Dendritic cell treated with granulocyte-macrophage colony-stimulating factor and Interleukin-4, amounts not matched to agents 40 ng/mL and 50 ng/mL, for 4 days (primary cell): Measurements from ENCODE around the gene CCDC171.
"Not testable (repeated sequence)": the region's sequence is repeated elsewhere in the genome, so short reads cannot be mapped to it uniquely, and the experiment has no call there.

Experiments used
- H3K27ac Mint-ChIP-seq: one replicate; pipeline ENCODE4 v1.8.0; 2022; ENCODE audit warnings: mild to moderate bottlenecking, mixed read lengths
- H3K27me3 Mint-ChIP-seq: one replicate; pipeline ENCODE4 v1.8.0; 2022; ENCODE audit warnings: mild to moderate bottlenecking, mixed read lengths
- H3K36me3 Mint-ChIP-seq: one replicate; pipeline ENCODE4 v1.8.0; 2022; ENCODE audit warnings: low read depth, mixed read lengths
- H3K4me1 Mint-ChIP-seq: one replicate; pipeline ENCODE4 v1.8.0; 2022; ENCODE audit warnings: low read depth, mixed read lengths
- H3K4me3 Mint-ChIP-seq: one replicate; pipeline ENCODE4 v1.8.0; 2022; ENCODE audit warnings: mild to moderate bottlenecking, moderate library complexity, mixed read lengths
- H3K9me3 Mint-ChIP-seq: one replicate; pipeline ENCODE4 v1.8.0; 2022; ENCODE audit warnings: mixed read lengths
- intact Hi-C: fragments of 100-400 bp; cut with micrococcal nuclease; formaldehyde crosslinking; loops from one replicate; pipeline ENCODE4 v1.15.0; 2022

CCDC171 gene

GRCh38 chr9:15693701-15694100, 140.9 kb downstream of the CCDC171 start:
- peaks cover under 1% of the 10 kb centered on the region for H3K9me3 Mint-ChIP-seq
- intact Hi-C loops = no loop called here
- H3K4me3 Mint-ChIP-seq = no peak overlapping the region
- H3K4me1 Mint-ChIP-seq = peaks cover 11% of the 10 kb centered on the region
- H3K27ac Mint-ChIP-seq = no peak overlapping the region
- H3K36me3 Mint-ChIP-seq = no peaks in the 10 kb centered on the region
- no peaks in the 10 kb centered on the region for H3K27me3 Mint-ChIP-seq

DNA sequence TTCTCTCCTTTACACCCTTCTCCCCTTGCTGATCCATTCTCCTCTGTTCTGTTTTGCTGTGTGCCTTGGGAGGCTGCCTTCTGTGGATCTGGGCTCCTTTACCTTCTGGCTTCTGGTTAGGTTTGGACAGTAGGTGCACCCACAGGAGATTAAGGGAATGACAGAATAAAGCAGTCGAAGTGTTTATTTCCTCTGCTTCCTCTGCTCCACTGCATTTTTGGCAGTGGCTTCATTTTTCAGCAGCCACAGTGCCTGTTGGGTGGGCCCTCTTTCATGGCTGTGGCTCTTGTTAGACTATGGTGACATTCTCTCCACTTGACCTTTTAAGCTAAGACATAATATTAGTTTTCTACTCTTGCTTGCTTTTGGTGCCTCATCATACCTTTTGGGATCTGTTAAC, 144.1 kb downstream of the CCDC171 start:
- H3K4me3 Mint-ChIP-seq = no peak overlapping the region
- peaks cover 18% of the 10 kb centered on the region for H3K9me3 Mint-ChIP-seq

DNA sequence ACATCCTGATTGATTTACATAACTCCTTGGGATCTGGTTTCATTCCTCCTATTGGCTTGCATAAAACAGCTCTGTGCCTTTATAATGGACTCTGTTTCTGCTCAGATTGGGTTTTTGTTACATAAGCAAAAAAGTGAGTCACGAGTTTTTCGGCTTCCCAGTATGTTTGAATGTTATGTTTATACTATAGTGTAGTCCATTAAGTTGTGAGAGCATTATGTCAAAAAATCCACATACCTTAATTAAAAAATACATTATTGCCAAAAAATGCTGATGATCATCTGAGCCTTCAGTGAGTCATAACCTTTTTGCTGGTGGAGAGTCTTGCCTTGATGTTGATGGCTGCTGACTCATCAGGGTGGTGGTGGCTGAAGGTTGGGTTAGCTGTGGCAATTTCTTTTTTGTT, 144.6 kb downstream of the CCDC171 start:
- H3K36me3 Mint-ChIP-seq = peaks cover 6% of the 10 kb centered on the region
- H3K27me3 Mint-ChIP-seq = no peaks in the 10 kb centered on the region
- H3K4me1 Mint-ChIP-seq = peaks cover 11% of the 10 kb centered on the region
- H3K4me3 Mint-ChIP-seq = no peak overlapping the region
- no peak overlapping the region for H3K27ac Mint-ChIP-seq
- intact Hi-C loops = no loop called here
- peaks cover 18% of the 10 kb centered on the region for H3K9me3 Mint-ChIP-seq

More for the DNA sequence above, 144.1 kb downstream of the CCDC171 start:
- H3K27me3 Mint-ChIP-seq = no peaks in the 10 kb centered on the region
- H3K27ac Mint-ChIP-seq = no peak overlapping the region
- H3K36me3 Mint-ChIP-seq = peaks cover 6% of the 10 kb centered on the region
- H3K4me1 Mint-ChIP-seq = peaks cover 11% of the 10 kb centered on the region
- intact Hi-C loops = no loop called here

- H3K4me3 Mint-ChIP-seq, H3K36me3 Mint-ChIP-seq, H3K27ac Mint-ChIP-seq, H3K27me3 Mint-ChIP-seq, H3K4me1 Mint-ChIP-seq, intact Hi-C loops: not testable (repeated sequence)
- peaks cover 18% of the 10 kb centered on the region for H3K9me3 Mint-ChIP-seq
Observed at GRCh38 chr9:15699876-15700559, 147.2 kb downstream of the CCDC171 start.

DNA sequence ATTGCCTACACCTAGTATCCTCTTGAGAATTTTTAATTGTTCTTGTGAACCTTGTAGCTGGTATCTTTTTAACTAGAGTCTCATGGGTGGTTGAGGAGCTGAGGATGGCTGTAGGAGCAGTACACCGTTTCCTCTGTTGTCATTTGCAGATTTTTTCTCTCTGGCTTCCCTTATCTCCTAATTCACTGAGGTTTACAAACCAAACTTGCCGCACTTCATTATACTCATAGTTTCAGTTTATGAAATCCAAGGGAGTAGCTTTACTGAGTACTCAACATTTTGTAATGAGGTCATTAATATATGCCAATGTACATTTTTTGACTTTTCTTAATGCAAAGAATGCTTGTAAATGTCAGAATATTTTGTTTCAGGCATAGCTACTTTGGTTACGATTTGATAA, 154.2 kb downstream of the CCDC171 start:
- H3K27me3 Mint-ChIP-seq = no peaks in the 10 kb centered on the region
- H3K4me3 Mint-ChIP-seq = no peak overlapping the region
- intact Hi-C loops = no loop called here
- H3K9me3 Mint-ChIP-seq = no peaks in the 10 kb centered on the region
- H3K36me3 Mint-ChIP-seq = no peaks in the 10 kb centered on the region
- no peaks in the 10 kb centered on the region for H3K4me1 Mint-ChIP-seq
- no peak overlapping the region for H3K27ac Mint-ChIP-seq

DNA sequence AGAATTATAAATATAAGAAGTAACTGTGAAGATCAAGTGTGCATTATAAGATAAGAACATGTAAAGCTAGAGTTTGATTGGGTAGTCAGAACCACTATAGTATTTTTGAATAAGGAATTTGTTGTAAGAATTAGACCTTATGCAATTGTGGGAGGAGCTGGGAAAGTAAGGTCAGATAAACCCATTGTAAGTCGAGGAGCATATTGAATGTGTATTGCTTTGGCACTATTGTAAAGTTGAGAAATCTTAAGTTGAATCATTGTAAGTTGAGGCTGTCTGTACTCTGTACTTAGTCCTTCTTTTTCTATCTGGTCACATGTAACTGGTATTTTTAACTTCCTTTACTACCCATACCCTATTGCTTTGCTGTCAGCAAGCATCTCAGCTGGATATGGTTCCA, 158.7 kb downstream of the CCDC171 start:
- Mint-ChIP-seq H3K36me3 (no peaks in the 10 kb centered on the region), H3K27ac (no peak overlapping the region), H3K27me3 (no peaks in the 10 kb centered on the region), H3K4me1 (no peaks in the 10 kb centered on the region), H3K9me3 (no peaks in the 10 kb centered on the region), H3K4me3 (no peak overlapping the region)
- intact Hi-C loops = no loop called here

DNA sequence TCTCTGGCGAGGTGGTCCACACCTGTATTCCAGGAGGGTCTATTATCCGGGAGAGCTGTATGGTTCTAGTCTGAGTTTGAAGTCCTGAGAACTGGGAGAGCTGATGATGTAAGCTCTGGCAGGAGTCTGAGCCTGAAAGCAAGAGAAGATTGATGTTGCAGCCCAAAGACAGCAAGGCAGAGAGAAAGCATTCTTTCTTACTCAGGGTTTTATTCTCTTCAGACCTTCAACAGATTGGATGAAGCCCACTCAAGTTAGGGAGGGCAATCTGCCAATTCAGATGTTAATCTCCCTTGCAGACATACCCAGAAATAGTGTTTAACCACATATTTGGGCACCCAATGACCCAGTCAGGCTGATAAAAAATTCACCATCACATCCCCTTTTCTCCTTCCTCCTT, 159.1 kb downstream of the CCDC171 start:
- Mint-ChIP-seq H3K27ac (no peak overlapping the region), H3K27me3 (no peaks in the 10 kb centered on the region), H3K36me3 (no peaks in the 10 kb centered on the region), H3K4me1 (no peaks in the 10 kb centered on the region), H3K4me3 (no peak overlapping the region), H3K9me3 (no peaks in the 10 kb centered on the region)
- intact Hi-C loops = no loop called here

DNA sequence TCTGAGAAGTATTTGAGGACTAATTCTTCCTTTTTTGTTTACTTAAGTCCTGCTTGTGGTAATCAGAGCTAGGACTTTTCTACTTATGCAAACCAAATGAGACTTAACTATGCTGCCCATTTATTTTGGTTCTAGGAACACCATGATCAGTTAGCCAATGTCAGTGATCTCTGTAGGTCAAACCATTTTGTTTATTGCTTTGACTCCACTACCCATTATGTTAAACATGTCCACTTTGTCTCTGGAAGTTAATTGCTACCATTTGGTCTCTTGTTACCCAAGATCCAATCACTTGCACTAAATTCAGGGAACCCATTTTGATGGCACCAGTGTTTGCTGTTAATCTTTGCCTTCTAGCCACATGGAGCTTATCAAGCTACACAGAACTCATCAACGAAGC, 161.9 kb downstream of the CCDC171 start:
- H3K9me3 Mint-ChIP-seq = no peaks in the 10 kb centered on the region
- no peaks in the 10 kb centered on the region for H3K36me3 Mint-ChIP-seq
- H3K27me3 Mint-ChIP-seq = no peaks in the 10 kb centered on the region
- H3K27ac Mint-ChIP-seq = no peak overlapping the region
- no peaks in the 10 kb centered on the region for H3K4me1 Mint-ChIP-seq
- intact Hi-C loops = no loop called here
- no peak overlapping the region for H3K4me3 Mint-ChIP-seq

- H3K4me3 Mint-ChIP-seq = no peak overlapping the region
- H3K27ac Mint-ChIP-seq = no peak overlapping the region
- no peaks in the 10 kb centered on the region for H3K9me3 Mint-ChIP-seq
- no peaks in the 10 kb centered on the region for H3K27me3 Mint-ChIP-seq
- no peaks in the 10 kb centered on the region for H3K36me3 Mint-ChIP-seq
- intact Hi-C loops = no loop called here
- no peaks in the 10 kb centered on the region for H3K4me1 Mint-ChIP-seq
Observed at GRCh38 chr9:15717290-15717967, 164.6 kb downstream of the CCDC171 start.

GRCh38 chr9:15718423-15718822, 165.6 kb downstream of the CCDC171 start:
- Mint-ChIP-seq H3K27ac (no peak overlapping the region), H3K4me3 (no peak overlapping the region), H3K9me3 (no peaks in the 10 kb centered on the region), H3K4me1 (no peaks in the 10 kb centered on the region), H3K36me3 (no peaks in the 10 kb centered on the region), H3K27me3 (no peaks in the 10 kb centered on the region)
- intact Hi-C loops = no loop called here

DNA sequence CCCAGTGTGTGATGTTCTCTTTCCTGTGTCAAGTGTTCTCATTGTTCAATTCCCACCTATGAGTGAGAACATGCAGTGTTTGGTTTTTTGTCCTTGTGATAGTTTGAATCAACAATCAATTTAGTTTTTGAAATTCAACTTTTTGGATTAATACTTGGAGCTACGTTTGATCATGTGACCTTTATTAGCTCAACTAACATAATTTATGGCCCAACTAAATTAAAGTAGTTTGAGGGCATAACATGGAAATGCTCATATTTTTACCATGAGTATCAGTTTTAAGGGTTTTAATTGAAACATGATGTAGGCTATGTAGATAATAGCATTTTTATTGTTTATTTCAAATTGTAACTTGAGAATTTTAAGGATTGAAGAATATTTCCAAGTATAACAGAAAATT, 168.0 kb downstream of the CCDC171 start:
- no peaks in the 10 kb centered on the region for H3K36me3 Mint-ChIP-seq
- no peaks in the 10 kb centered on the region for H3K27me3 Mint-ChIP-seq
- no peaks in the 10 kb centered on the region for H3K4me1 Mint-ChIP-seq
- no peak overlapping the region for H3K4me3 Mint-ChIP-seq
- intact Hi-C loops = no loop called here
- H3K9me3 Mint-ChIP-seq = no peaks in the 10 kb centered on the region
- no peak overlapping the region for H3K27ac Mint-ChIP-seq

- no peaks in the 10 kb centered on the region for H3K36me3 Mint-ChIP-seq
- intact Hi-C loops = no loop called here
- no peaks in the 10 kb centered on the region for H3K27me3 Mint-ChIP-seq
- no peaks in the 10 kb centered on the region for H3K9me3 Mint-ChIP-seq
- H3K4me1 Mint-ChIP-seq = no peaks in the 10 kb centered on the region
- H3K27ac Mint-ChIP-seq = no peak overlapping the region
- no peak overlapping the region for H3K4me3 Mint-ChIP-seq
Observed at GRCh38 chr9:15722888-15723287, 170.0 kb downstream of the CCDC171 start.

DNA sequence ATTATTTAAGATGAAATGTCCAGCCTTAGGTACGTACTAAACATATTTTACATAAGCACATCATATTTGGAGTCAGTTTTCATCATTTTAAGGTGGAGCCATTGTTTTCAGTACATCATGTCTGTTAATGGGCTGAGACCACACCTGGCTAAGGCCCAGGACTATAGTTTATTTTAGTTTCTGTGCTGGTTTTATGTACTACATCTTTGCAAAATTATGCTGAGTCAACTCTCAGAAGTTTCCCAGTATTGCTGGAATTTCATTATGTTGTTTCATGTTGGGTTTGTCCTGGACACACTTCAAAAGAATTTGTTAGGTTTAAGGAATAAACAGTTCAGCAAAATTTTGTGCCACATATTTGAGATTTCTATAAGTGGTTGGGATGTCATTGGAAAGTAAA, 171.2 kb downstream of the CCDC171 start:
- Mint-ChIP-seq H3K27me3 (no peaks in the 10 kb centered on the region), H3K9me3 (no peaks in the 10 kb centered on the region), H3K36me3 (no peaks in the 10 kb centered on the region), H3K4me3 (no peak overlapping the region), H3K27ac (no peak overlapping the region), H3K4me1 (no peaks in the 10 kb centered on the region)
- intact Hi-C loops = no loop called here

DNA sequence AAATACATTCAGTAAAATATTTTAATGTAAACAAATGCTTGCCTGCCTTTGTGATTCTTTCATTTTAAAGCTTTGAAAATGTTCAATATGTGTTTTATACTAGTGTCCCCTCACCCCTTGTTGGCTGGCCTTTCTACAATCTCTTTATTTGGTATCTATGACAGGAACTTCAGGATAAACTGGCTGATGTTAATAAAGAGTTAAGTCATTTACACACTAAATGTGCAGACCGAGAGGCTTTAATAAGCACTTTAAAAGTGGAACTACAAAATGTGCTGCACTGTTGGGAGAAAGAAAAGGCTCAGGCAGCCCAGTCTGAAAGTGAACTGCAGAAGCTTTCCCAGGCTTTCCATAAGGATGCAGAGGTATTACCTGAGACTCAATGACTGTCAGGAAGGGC, 171.8 kb downstream of the CCDC171 start:
- H3K36me3 Mint-ChIP-seq = no peaks in the 10 kb centered on the region
- H3K4me3 Mint-ChIP-seq = no peak overlapping the region
- H3K27me3 Mint-ChIP-seq = no peaks in the 10 kb centered on the region
- H3K4me1 Mint-ChIP-seq = no peaks in the 10 kb centered on the region
- no peak overlapping the region for H3K27ac Mint-ChIP-seq
- intact Hi-C loops = no loop called here
- H3K9me3 Mint-ChIP-seq = no peaks in the 10 kb centered on the region

DNA sequence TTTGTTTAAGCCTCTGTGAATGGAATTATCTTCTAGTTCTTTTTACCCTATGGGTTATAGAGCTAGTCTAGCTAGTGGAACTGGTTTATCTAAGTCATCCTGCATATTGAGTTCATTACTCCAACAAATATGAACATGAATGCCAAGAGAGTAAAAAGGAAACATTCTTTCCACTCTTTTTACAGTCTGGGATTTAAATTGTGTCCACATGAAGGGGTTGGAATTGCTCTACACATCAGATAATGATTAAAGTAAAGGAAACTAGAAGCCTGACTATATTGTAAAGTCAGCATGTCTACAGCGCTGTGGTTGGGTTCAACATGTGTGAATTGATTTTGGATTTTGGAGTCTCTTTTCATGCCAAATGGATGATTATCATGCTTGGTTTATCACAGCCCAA, 173.1 kb downstream of the CCDC171 start:
- Mint-ChIP-seq H3K9me3 (no peaks in the 10 kb centered on the region), H3K36me3 (no peaks in the 10 kb centered on the region), H3K27me3 (no peaks in the 10 kb centered on the region), H3K27ac (no peak overlapping the region), H3K4me1 (no peaks in the 10 kb centered on the region), H3K4me3 (no peak overlapping the region)
- intact Hi-C loops = no loop called here
